ENCODE results near the gene F3.

F3 gene

DNA sequence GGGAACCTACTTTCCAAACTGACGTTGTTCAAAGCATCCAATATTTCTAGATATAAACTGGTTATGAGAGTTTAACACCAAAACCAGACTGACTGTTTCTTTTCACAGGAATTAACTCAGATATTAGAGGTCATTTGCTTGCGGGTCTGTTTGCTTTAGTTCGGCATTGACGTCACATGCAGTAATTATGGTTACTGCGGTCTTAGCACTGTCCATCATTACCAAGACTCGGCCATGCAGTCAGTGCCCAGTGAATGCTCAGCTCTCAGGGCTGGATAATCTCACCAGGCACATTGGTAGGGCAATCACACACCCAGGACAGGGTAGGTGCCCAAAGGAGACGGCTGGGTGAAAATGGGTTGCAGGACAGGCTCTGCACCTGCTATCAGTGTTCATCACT is 9.9 kb upstream of the F3 start:
- DNase-seq (ENCODE audit: low read depth): no peak
- TF ChIP-seq, protein P1, sequence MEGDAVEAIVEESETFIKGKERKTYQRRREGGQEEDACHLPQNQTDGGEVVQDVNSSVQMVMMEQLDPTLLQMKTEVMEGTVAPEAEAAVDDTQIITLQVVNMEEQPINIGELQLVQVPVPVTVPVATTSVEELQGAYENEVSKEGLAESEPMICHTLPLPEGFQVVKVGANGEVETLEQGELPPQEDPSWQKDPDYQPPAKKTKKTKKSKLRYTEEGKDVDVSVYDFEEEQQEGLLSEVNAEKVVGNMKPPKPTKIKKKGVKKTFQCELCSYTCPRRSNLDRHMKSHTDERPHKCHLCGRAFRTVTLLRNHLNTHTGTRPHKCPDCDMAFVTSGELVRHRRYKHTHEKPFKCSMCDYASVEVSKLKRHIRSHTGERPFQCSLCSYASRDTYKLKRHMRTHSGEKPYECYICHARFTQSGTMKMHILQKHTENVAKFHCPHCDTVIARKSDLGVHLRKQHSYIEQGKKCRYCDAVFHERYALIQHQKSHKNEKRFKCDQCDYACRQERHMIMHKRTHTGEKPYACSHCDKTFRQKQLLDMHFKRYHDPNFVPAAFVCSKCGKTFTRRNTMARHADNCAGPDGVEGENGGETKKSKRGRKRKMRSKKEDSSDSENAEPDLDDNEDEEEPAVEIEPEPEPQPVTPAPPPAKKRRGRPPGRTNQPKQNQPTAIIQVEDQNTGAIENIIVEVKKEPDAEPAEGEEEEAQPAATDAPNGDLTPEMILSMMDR (IDR thresholded peaks at IDR 0.05; ENCODE audit: low read depth, low read length, missing control alignments): no peak
- no peak overlapping the region for H3K4me3 ChIP-seq (ENCODE audit: low read depth, low read length)

GRCh38 chr1:94550800-94551241 is 9.3 kb upstream of the F3 start:
- no peak overlapping the region for H3K4me3 ChIP-seq (ENCODE audit: low read depth, low read length)
- TF ChIP-seq, protein P1 (IDR thresholded peaks at IDR 0.05; ENCODE audit: low read depth, low read length, missing control alignments): no peak
- no peak for DNase-seq (ENCODE audit: low read depth)

- DNase-seq (ENCODE audit: low read depth): no peak
- no peak overlapping the region for H3K4me3 ChIP-seq (ENCODE audit: low read depth, low read length)
- TF ChIP-seq, protein P1 (IDR thresholded peaks at IDR 0.05; ENCODE audit: low read depth, low read length, missing control alignments): no peak
These were observed 8.8 kb upstream of the F3 start for GRCh38 chr1:94550396-94550795.

- no peak for DNase-seq (ENCODE audit: low read depth)
- TF ChIP-seq, protein P1 (IDR thresholded peaks at IDR 0.05; ENCODE audit: low read depth, low read length, missing control alignments): no peak
- H3K4me3 ChIP-seq (ENCODE audit: low read depth, low read length): no peak overlapping the region
These were observed 8.1 kb upstream of the F3 start for GRCh38 chr1:94549706-94550105.

DNA sequence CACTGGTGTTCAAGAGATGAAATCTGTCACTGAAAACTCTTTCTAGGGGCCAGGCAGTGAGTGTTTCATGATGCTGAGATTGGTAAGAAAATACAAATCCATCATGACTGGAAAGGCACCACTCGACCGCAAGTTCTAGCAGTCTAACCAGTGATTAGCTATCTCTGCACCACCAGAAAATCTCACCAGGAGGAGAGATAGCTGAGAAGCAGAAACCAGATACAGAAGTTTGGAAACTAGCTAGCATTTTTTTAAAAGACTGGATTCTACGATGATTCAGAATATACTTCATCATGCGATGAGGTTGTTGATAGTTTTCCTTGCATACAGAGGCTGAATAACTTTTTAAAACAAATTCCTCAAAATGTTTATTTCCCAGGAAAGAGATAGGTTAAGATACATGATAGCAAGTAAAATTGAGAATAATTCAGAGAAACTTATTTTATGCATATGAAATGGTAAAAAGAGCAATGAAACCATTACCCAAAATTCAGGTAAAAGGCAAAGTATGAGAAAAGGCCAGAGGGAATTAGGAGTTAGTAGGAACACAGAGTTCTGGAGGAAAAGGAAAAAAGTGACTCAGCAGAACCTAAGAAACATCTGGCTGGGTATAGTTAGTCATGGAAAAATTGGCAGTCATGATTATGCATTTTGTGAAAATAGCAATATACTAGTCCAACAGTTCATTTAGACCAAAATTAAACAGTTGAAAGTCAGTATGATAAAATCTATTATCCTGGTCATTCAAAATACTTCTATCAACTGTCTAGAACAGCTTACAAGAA is 3.3 kb upstream of the F3 start:
- H3K4me3 ChIP-seq (ENCODE audit: low read depth, low read length): no peak overlapping the region
- TF ChIP-seq, protein P1 (IDR thresholded peaks at IDR 0.05; ENCODE audit: low read depth, low read length, missing control alignments): no peak
- no peak for DNase-seq (ENCODE audit: low read depth)

DNA sequence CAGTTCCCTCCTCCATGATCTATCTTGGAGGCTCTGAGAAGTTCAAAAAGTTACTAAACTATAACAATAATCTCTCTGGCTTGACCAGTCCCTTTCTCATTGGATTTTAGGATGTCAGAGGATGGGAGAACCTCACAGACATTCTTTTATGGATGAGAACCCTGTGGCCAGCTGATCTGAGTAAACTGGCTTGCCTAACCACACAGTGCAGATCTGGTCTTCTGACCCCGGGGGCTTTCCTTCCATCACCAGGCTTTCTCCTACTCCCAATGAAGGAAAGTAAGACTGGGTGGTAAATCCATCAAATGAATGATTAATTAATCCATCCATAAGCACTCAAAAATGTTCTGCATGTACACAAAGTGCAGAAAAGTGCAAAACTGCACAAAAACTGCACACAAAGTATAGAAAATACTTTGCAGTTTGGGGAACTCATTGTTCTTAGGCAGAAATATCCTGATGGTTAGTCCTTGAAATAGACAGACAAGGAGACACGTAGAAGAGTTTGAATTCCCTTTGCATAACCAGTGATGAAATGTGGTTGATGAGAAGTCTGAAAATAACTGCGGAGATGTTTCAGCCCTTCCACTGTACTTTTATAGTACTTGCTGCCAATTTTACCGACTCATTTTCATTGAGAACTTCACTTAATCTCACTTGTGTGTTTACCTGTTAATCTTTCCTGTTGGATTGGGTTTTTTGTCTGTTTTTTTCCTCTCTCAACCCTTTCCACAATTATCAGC is 2.5 kb upstream of the F3 start:
- H3K4me3 ChIP-seq (ENCODE audit: low read depth, low read length): no peak overlapping the region
- DNase-seq (ENCODE audit: low read depth): no peak

More for the DNA sequence above, 2.5 kb upstream of the F3 start:
- TF ChIP-seq, protein P1 (IDR thresholded peaks at IDR 0.05; ENCODE audit: low read depth, low read length, missing control alignments): no peak

Measured in GM12864 (cell line).